ENCODE results near the gene SH3RF3.

The SH3RF3 gene

DNA sequence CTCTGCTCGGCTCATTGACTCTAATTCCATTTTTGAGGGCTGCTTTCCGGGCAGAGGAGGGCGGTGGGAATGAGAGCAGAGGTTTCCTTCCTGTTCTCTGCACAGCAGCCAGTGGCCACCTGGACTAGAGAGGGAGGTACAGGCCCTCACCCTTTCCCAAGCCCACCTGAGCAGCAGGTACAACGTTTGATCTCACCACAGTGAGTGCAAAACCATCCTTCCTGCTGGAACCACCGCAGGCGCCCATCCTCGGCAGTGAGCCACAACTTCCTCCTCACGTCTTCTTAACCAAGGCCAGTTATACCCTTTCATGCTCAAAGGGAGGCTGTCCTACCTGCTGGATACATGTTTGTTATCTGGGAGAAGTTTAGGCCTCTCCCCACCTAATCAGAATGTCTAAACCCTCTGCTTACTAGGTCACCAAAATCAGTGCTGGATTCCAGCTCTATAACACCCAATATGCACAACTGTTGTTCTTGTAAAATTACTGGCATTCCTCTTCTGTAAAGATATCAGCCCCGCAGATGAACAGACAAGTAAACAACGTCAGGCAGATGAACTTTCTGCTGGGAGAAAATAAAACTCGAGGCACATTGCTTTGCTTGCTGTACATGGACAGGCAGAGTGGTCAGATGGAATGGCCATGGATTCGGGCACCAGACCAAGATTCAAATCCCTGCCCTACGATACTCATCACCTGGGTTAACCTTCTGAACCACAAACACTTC, 191.4 kb downstream of the SH3RF3 start:
- no peak for DNase-seq

- peak; percentile 17 for DNase-seq
Measured at GRCh38 chr2:109321570-109321969, 192.6 kb downstream of the SH3RF3 start.

- DNase-seq = no peak
Measured at GRCh38 chr2:109322111-109322510, 193.1 kb downstream of the SH3RF3 start.

- no peak for DNase-seq
Measured at GRCh38 chr2:109322641-109323040, 193.6 kb downstream of the SH3RF3 start.

GRCh38 chr2:109324861-109325260, 195.9 kb downstream of the SH3RF3 start:
- DNase-seq = no peak

GRCh38 chr2:109325570-109325969, 196.6 kb downstream of the SH3RF3 start:
- DNase-seq = no peak

GRCh38 chr2:109326306-109326705, 197.3 kb downstream of the SH3RF3 start:
- DNase-seq = no peak

DNA sequence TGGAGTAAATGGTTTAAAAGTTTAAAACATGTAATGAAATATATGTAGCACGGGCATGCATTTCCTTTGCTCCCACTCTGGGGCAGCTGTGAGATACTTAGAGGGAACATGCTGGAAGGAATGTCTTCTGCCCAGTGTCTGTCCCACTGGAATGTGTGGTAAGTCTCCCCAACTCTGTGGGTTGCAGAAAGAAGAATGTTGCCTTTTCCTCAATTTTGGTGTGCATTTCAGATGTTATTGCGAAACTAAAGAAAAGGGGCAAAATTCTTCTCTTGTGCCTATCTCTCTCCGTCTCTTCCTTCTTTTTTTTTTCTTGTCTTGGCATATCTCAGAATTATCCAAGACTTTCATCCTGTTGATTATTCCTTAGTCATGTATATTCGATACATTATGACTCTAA, 201.1 kb downstream of the SH3RF3 start:
- DNase-seq = no peak

- no peak for DNase-seq
Measured at GRCh38 chr2:109331081-109331480, 202.1 kb downstream of the SH3RF3 start.

- DNase-seq = peak; percentile 46
Measured at GRCh38 chr2:109331896-109332848, 203.2 kb downstream of the SH3RF3 start.

- DNase-seq = no peak
Measured at GRCh38 chr2:109332880-109333279, 203.9 kb downstream of the SH3RF3 start.

DNA sequence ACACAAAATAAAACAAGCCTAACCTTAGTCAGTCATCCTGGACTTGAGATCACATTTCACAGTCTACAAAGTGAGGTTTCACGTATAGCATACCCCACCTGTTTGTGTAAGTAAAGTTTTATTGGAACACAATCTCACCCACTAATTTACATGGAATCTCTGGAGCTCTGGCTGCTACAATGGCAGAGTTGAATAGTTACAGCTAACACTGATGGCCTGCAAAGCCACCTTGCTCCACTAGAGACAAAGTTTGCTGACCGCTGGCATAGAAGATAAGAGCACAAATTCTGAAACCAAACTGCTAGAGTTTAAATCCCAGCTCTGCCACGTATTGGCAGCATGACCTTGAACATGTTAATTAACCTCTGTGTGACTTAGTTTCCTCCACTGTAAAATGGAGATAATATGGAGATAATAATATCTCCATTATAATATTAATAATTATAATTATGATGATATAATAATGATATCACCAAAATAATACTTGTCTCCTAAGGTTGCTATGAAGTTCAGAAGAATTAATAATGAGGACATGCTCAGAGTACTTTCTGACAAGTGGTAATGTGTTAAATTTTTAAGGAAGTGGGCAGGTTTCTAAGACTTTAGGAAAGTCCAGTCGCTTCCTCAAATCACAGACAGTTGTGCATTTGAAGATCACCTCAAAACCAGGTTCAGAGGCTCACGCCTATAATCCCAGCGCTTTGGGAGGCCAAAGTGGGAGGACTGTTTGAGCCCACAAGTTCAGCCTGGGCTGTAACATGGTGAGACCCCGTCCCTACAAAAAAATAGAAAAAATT, 204.6 kb downstream of the SH3RF3 start:
- peak; percentile 41 for DNase-seq

- peak; percentile 57 for DNase-seq
Measured at GRCh38 chr2:109335631-109336176, 206.7 kb downstream of the SH3RF3 start.

DNA sequence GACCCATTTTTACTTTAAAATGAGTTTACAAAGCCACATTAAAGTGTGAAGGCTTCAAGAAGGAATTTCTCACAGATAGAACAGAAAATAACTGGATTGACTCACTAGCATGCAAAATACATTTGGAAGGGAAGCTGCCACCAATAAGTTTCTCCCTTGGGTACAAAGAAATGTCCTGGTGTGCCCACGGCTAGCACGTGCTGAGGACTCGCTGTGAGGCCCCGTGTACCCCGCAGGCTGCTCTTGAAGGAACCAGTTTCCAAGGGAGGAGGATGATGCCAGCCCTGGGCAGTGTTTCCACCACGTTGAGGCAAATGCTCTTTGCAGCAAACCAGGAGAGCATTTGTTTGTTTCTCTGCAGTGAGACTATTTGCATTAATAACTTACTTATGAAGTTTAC, 207.3 kb downstream of the SH3RF3 start:
- no peak for DNase-seq

GRCh38 chr2:109337221-109337620, 208.2 kb downstream of the SH3RF3 start:
- no peak for DNase-seq

GRCh38 chr2:109339519-109339966, 210.5 kb downstream of the SH3RF3 start:
- no peak for DNase-seq

DNA sequence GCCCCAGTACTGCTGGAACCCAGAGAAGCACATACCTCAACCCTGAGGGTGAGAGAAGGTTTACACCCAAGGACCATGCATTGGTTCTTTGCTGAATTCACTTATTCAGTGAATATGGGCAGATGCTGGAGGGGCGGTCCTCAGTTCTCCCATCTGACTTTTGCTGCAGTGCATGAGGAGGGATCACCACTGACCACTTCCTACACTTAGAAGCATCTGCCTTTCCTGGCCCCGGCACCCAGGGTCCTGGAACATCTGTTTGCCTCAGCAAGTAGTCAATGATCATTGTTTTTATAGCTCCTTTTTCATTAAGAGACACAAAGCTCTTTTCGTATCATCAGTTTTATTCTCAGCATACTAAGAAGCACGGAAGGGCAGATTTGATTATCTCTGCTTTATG, 211.4 kb downstream of the SH3RF3 start:
- DNase-seq = no peak

GRCh38 chr2:109341355-109342255, 212.6 kb downstream of the SH3RF3 start:
- no peak for DNase-seq

DNA sequence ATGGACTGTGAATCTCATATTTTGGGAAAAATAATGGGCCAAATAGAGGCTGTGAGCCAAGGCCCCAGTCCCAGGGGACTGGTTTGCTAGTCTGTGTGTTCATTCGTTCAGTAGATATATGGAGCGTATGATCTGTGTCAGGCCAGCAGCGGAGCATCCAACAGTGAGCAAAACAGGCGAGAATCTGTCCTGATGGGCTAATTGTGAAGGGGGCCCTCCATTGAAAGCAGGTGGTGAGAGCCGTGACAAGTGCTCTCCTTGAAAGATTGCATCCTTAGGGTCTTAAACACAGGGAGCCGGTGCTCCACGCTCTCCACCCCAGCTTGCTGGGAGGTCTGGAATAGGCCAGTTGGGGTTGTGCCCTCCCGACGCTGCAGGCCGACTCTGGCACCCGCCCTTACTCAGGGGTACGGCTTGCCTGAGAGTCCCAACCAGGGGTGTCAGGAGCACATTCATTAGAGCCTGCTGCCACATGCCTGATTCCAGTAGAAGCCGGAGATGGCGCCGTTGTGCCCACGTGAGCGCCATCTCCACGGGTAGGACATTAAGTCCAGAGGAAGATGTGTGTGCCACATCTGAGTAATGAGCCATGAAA, 213.3 kb downstream of the SH3RF3 start:
- no peak for DNase-seq

DNA sequence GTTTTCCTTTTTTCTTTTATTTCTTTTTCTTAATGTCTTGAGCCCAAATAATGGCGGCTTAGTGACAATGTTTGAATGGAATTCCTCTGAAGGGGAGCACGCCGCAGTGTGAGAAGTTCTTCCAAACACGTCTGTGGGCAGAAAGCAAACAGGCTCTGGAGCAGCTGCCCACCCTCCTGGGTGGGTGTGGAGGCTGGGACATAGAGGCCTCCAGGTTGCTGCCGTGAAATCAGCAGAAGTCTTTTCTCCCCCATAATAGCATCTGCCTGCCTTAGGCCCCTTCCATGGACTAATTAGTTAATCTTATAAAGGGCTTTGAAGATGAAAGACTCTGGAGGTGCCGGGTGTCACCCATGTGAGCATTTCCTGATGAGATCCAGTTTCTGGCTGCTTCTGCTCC, 213.9 kb downstream of the SH3RF3 start:
- no peak for DNase-seq

- no peak for DNase-seq
Measured at GRCh38 chr2:109343460-109343859, 214.5 kb downstream of the SH3RF3 start.

Data from hematopoietic multipotent progenitor cell treated with erythropoietin and hydrocortisone succinate and interleukin-3 and kit ligand, for 4 days (in vitro differentiated cells).